Measurements from ENCODE around the gene PRIM2. TPM values are rescaled to one million over a fixed set of nuclear protein-coding genes. Genes with fewer than 3 reads are reported as not detected.

PRIM2 gene
- total and polyA plus RNA-seq, 10 of the 15 experiments (the other 5 are each of a cell fraction or from before 2014, with no cell fraction given): 13.2 to 38.6 (median 25.1) TPM

GRCh38 chr6:57268294-57268640, 49.2 kb upstream of the PRIM2 start:
- H3K4me3 ChIP-seq: no peak overlapping the region
- H3K9ac ChIP-seq (ENCODE audit: control insufficient read depth, insufficient read depth, low read length): no peak overlapping the region
- ATAC-seq (no peak), DNase-seq (ENCODE audit: low read depth, low spot score) (no peak), FAIRE-seq (no peak)
- H3K27ac ChIP-seq (ENCODE audit: control insufficient read depth, insufficient read depth): no peak overlapping the region
- no peak overlapping the region for H3K4me2 ChIP-seq (ENCODE audit: control insufficient read depth, insufficient read depth)
- ChIA-PET RAD21 (ENCODE audit: unreplicated experiment) (no interaction called here), SMC1A (ENCODE audit: uncharacterized antibody, unreplicated experiment) (interaction anchor here (4.1 kb wide), 1 partner anchor 48 kb away, joined by 21 read pairs; the partner anchor contains the start of gene PRIM2), POLR2A (no interaction called here), CTCF (interaction anchor here (1.5 to 3.7 kb wide), 2 partner anchors 47 to 226 kb away, joined by 3 to 40 read pairs; partner anchors contain the start of gene PRIM2)
- no peaks in the 10 kb centered on the region for H3K36me3 ChIP-seq (ENCODE audit: control insufficient read depth in 2 of 2, insufficient read depth in 2 of 2, low read length in 1 of 2)
- BruUV-seq (replicated peaks): no TSS peak
- H3K79me2 ChIP-seq (ENCODE audit: control insufficient read depth, insufficient read depth, low read length): no peaks in the 10 kb centered on the region
- no peak overlapping the region for H2AFZ ChIP-seq (ENCODE audit: control insufficient read depth, low read depth, low read length)
- intact Hi-C loops (cut with micrococcal nuclease; ENCODE audit: unreplicated experiment): loop anchor here (1.0 kb wide), 1 partner anchor 48 kb away; no protein-coding TSS in a partner anchor
- no peaks in the 10 kb centered on the region for H4K20me1 ChIP-seq (ENCODE audit: control insufficient read depth, insufficient read depth)
- H3K27me3 ChIP-seq (replicated peaks in 1 of 2; ENCODE audit: control insufficient read depth in 2 of 2, insufficient read depth in 2 of 2, low read length in 1 of 2): no peaks in the 10 kb centered on the region
- no peaks in the 10 kb centered on the region for H3K9me3 ChIP-seq (replicated peaks; ENCODE audit: control insufficient read depth, insufficient read depth, low read length)
- no peaks in the 10 kb centered on the region for H3K4me1 ChIP-seq (ENCODE audit: control insufficient read depth, insufficient read depth, low read length)
- in situ Hi-C loops (cut with MboI): no loop called here
- TF ChIP-seq NFYB (IDR thresholded peaks at IDR 0.05; ENCODE audit: insufficient read depth, low read depth, low read length) (no peak), PKNOX1 (IDR thresholded peaks at IDR 0.05) (no peak), IRF4 (IDR thresholded peaks at IDR 0.05; ENCODE audit: low read depth, low read length) (no peak), ZNF274 (IDR thresholded peaks at IDR 0.05; ENCODE audit: insufficient read depth, insufficient read length) (no peak), ZNF592 (IDR thresholded peaks at IDR 0.05) (no peak), RCOR1 (conservative IDR thresholded peaks at IDR 0.05; ENCODE audit: low read depth, low read length) (no peak), CUX1 (IDR thresholded peaks at IDR 0.05; ENCODE audit: insufficient replicate concordance, low read depth, low read length) (no peak), ZBTB33 (IDR thresholded peaks at IDR 0.05) (no peak), POLR2AphosphoS5 (IDR thresholded peaks at IDR 0.05; ENCODE audit: low read length) (no peak), USF2 (IDR thresholded peaks at IDR 0.05; ENCODE audit: borderline replicate concordance, low read depth, low read length) (no peak), MAX (IDR thresholded peaks at IDR 0.05; ENCODE audit: low read depth, low read length) (no peak)
